GM21619 (cell line): ENCODE measurements around the gene APOL2.

ENCODE experiments used
- ATAC-seq: cut with Tn5 transposase; IDR thresholded peaks from one replicate; pipeline ENCODE4 v1.9.1; 2021; ENCODE audit not compliant: unreplicated experiment

Gene APOL2

DNA sequence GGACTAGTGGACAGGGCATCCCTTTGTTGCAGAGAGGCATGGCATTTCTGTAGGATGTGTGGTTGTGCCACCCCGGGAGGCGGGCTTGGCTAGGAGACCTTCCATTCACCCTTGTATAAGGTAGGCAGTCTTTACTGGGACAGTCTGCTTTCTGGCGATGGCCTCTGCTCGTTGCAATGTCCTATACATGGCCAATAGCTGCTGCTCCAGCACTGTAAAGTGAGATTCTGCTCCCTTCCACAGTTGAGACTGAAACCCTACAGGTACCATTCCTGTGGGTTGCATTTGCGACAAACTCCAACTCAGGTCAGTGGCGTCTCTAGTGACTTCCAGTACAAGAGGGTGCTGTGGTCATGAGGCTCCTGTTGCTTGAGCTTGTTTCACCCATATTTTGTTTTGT lies 58.4 kb downstream of the APOL2 start:
- ATAC-seq = no peak

GRCh38 chr22:36180038-36180880 lies 59.1 kb downstream of the APOL2 start:
- ATAC-seq = no peak

- no peak for ATAC-seq
These were observed 62.2 kb downstream of the APOL2 start for GRCh38 chr22:36177160-36177559.
